RWPE1 (cell line): ENCODE measurements around the gene INSL3.

Experiments used
- CTCF ChIA-PET: fragments of 350-600 bp; sonication (Branson Sonifier 250); formaldehyde crosslinking; extraction: SDS; loops from one replicate; lab custom pipeline; 2021; lab: Yijun Ruan, JAX
- POLR2A ChIA-PET: fragments of 400-600 bp; formaldehyde crosslinking; extraction: SDS; loops from one replicate; lab custom pipeline; 2020; ENCODE audit warnings: antibody characterized with exemption; ENCODE audit not compliant: low non-redundant PET; lab: Yijun Ruan, JAX
- DNase-seq: peaks from one replicate; pipeline ENCODE4 v3.0.0; 2012; ENCODE audit warnings: low spot score
- H3K27ac ChIP-seq: fragments of 450-650 bp; 2 replicates; pipeline ENCODE4 v1.5.1; 2017
- CTCF ChIP-seq: fragments of 450-650 bp; conservative IDR thresholded peaks from 2 replicates; pipeline ENCODE4 v1.5.1; 2017; ENCODE audit warnings: low read depth, mild to moderate bottlenecking

INSL3 gene

GRCh38 chr19:17834350-17835181 lies 13.2 kb upstream of the INSL3 start:
- ChIA-PET POLR2A (no interaction called here), CTCF (interaction anchor here (0.6 to 1.0 kb wide), 2 partner anchors 20 to 330 kb away, joined by 3 read pairs; no protein-coding TSS in a partner anchor)
- no peak overlapping the region for H3K27ac ChIP-seq
- no peak for DNase-seq
- no peak for TF ChIP-seq CTCF

- no peak for TF ChIP-seq CTCF
- DNase-seq: no peak
- ChIA-PET POLR2A (no interaction called here), CTCF (interaction anchor here (0.8 to 1.1 kb wide), 2 partner anchors 23 to 214 kb away, joined by 3 to 4 read pairs; no protein-coding TSS in a partner anchor)
- H3K27ac ChIP-seq: no peak overlapping the region
Measured at GRCh38 chr19:17832443-17833208, 11.3 kb upstream of the INSL3 start.

GRCh38 chr19:17831419-17831888 lies 10.1 kb upstream of the INSL3 start:
- ChIA-PET POLR2A (no interaction called here), CTCF (no interaction called here)
- H3K27ac ChIP-seq: peak overlapping the region; percentile 21; the same call in 1 of the 2 replicates
- TF ChIP-seq CTCF: no peak
- DNase-seq: no peak

- H3K27ac ChIP-seq: peak overlapping the region; percentile 83
- TF ChIP-seq CTCF: no peak
- ChIA-PET CTCF (interaction anchor here (0.8 kb wide), 1 partner anchor 335 kb away, joined by 4 read pairs; no protein-coding TSS in a partner anchor), POLR2A (interaction anchor here (1.0 kb wide), 1 partner anchor 29 kb away, joined by 3 read pairs; no protein-coding TSS in a partner anchor)
- DNase-seq: peak; percentile 99
Measured at GRCh38 chr19:17830567-17831418, 9.5 kb upstream of the INSL3 start.

GRCh38 chr19:17829855-17830566 lies 8.7 kb upstream of the INSL3 start:
- H3K27ac ChIP-seq: peak overlapping the region; percentile 83

More at GRCh38 chr19:17829855-17830566, 8.7 kb upstream of the INSL3 start:
- DNase-seq: peak; percentile 93
- TF ChIP-seq CTCF: no peak; the same call in 1 of the 2 replicates
- ChIA-PET POLR2A (interaction anchor here (1.0 kb wide), 1 partner anchor 29 kb away, joined by 3 read pairs; no protein-coding TSS in a partner anchor), CTCF (interaction anchor here (0.8 kb wide), 1 partner anchor 334 kb away, joined by 4 read pairs; no protein-coding TSS in a partner anchor)
